Measurements from ENCODE around the gene HAL.

The HAL gene

DNA sequence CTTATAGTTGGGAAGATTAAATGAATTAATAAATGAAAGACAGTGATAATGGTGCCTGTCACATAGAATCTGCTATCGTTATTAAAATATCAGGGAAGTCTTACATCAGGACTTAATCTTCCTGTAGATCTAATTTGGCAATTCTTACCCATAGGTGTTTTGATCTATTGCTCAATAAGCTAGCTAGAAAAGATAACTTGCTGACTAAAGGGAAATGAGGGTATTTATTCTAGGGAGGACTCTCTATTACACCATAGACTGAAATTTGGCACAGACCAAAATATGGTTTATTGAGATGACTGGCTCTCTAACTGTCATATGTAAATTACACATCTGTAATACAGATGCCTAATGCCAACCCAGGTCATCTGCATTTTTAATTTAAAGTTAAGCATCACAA is 11.5 kb downstream of the HAL start:
- ATAC-seq: no peak
- TF ChIP-seq SNAI2 (CRISPR knock-in tag; IDR thresholded peaks at IDR 0.05) (no peak), ZNF565 (CRISPR knock-in tag; conservative IDR thresholded peaks at IDR 0.05; ENCODE audit: low read depth) (no peak), ESRRG (CRISPR knock-in tag; IDR thresholded peaks at IDR 0.05) (no peak), ZFP30 (CRISPR knock-in tag; IDR thresholded peaks at IDR 0.05) (no peak)
- TF ChIP-seq, protein P1, sequence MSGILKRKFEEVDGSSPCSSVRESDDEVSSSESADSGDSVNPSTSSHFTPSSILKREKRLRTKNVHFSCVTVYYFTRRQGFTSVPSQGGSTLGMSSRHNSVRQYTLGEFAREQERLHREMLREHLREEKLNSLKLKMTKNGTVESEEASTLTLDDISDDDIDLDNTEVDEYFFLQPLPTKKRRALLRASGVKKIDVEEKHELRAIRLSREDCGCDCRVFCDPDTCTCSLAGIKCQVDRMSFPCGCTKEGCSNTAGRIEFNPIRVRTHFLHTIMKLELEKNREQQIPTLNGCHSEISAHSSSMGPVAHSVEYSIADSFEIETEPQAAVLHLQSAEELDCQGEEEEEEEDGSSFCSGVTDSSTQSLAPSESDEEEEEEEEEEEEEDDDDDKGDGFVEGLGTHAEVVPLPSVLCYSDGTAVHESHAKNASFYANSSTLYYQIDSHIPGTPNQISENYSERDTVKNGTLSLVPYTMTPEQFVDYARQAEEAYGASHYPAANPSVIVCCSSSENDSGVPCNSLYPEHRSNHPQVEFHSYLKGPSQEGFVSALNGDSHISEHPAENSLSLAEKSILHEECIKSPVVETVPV (CRISPR knock-in tag; IDR thresholded peaks at IDR 0.05): no peak

DNA sequence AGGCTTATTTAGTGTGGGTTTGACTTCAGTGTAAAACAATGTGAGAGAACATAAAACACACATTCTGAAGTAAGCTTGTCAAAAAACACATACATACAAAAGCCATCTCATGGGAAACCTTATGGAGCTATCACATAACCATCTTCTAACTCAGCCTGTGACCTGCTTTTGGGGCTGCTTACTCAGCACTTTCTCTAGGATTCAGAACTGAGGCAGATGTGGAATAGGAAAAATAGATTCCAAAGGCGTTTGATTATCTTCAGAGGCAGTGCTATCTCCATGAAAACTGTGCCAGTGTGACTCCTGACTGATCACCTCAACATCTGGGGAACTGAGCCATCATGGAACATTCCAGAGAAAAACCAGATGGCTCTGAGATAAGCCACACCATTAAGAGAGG is 13.5 kb downstream of the HAL start:
- ATAC-seq: no peak
- TF ChIP-seq ISL1 (CRISPR knock-in tag; IDR thresholded peaks at IDR 0.05) (no peak), ZNF8 (CRISPR knock-in tag; IDR thresholded peaks at IDR 0.05) (no peak), GLIS3 (CRISPR knock-in tag; IDR thresholded peaks at IDR 0.05) (no peak), RARB (CRISPR knock-in tag; IDR thresholded peaks at IDR 0.05) (no peak), ZFP30 (CRISPR knock-in tag; IDR thresholded peaks at IDR 0.05) (no peak), ZFP3 (CRISPR knock-in tag; IDR thresholded peaks at IDR 0.05) (no peak), CSDC2 (CRISPR knock-in tag; IDR thresholded peaks at IDR 0.05) (no peak), BACH2 (CRISPR knock-in tag; IDR thresholded peaks at IDR 0.05; ENCODE audit: borderline replicate concordance) (no peak), ZNF565 (CRISPR knock-in tag; conservative IDR thresholded peaks at IDR 0.05; ENCODE audit: low read depth) (no peak), ZNF70 (CRISPR knock-in tag; IDR thresholded peaks at IDR 0.05) (no peak), ESRRG (CRISPR knock-in tag; IDR thresholded peaks at IDR 0.05) (no peak)
- TF ChIP-seq, protein P2, sequence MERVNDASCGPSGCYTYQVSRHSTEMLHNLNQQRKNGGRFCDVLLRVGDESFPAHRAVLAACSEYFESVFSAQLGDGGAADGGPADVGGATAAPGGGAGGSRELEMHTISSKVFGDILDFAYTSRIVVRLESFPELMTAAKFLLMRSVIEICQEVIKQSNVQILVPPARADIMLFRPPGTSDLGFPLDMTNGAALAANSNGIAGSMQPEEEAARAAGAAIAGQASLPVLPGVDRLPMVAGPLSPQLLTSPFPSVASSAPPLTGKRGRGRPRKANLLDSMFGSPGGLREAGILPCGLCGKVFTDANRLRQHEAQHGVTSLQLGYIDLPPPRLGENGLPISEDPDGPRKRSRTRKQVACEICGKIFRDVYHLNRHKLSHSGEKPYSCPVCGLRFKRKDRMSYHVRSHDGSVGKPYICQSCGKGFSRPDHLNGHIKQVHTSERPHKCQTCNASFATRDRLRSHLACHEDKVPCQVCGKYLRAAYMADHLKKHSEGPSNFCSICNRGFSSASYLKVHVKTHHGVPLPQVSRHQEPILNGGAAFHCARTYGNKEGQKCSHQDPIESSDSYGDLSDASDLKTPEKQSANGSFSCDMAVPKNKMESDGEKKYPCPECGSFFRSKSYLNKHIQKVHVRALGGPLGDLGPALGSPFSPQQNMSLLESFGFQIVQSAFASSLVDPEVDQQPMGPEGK (CRISPR knock-in tag; IDR thresholded peaks at IDR 0.05; ENCODE audit: borderline replicate concordance): no peak
- TF ChIP-seq, protein P3, sequence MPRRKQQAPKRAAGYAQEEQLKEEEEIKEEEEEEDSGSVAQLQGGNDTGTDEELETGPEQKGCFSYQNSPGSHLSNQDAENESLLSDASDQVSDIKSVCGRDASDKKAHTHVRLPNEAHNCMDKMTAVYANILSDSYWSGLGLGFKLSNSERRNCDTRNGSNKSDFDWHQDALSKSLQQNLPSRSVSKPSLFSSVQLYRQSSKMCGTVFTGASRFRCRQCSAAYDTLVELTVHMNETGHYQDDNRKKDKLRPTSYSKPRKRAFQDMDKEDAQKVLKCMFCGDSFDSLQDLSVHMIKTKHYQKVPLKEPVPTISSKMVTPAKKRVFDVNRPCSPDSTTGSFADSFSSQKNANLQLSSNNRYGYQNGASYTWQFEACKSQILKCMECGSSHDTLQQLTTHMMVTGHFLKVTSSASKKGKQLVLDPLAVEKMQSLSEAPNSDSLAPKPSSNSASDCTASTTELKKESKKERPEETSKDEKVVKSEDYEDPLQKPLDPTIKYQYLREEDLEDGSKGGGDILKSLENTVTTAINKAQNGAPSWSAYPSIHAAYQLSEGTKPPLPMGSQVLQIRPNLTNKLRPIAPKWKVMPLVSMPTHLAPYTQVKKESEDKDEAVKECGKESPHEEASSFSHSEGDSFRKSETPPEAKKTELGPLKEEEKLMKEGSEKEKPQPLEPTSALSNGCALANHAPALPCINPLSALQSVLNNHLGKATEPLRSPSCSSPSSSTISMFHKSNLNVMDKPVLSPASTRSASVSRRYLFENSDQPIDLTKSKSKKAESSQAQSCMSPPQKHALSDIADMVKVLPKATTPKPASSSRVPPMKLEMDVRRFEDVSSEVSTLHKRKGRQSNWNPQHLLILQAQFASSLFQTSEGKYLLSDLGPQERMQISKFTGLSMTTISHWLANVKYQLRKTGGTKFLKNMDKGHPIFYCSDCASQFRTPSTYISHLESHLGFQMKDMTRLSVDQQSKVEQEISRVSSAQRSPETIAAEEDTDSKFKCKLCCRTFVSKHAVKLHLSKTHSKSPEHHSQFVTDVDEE (CRISPR knock-in tag; IDR thresholded peaks at IDR 0.05): no peak

DNA sequence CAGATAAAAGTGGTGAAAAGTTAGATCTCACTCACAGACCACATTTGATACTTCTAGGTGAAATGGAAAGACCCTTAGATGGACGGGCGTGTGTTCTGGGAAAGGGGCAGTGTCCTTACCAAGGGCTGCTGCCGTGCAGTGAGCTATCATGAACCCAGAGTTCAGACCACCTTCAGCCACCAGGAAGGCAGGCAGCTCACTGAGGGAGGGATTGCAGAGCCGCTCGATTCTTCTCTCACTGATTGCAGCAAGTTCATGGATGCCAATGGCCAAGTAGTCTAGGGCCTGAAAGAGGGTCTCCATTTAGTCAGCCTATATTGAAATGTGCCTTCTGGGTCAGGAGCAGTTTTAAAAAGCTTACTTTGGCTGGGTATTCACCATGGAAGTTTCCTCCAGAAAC is 15.7 kb downstream of the HAL start:
- ATAC-seq: no peak
- no peak for TF ChIP-seq CSDC2 (CRISPR knock-in tag; IDR thresholded peaks at IDR 0.05)
- TF ChIP-seq SNAI2 (CRISPR knock-in tag; IDR thresholded peaks at IDR 0.05): no peak

DNA sequence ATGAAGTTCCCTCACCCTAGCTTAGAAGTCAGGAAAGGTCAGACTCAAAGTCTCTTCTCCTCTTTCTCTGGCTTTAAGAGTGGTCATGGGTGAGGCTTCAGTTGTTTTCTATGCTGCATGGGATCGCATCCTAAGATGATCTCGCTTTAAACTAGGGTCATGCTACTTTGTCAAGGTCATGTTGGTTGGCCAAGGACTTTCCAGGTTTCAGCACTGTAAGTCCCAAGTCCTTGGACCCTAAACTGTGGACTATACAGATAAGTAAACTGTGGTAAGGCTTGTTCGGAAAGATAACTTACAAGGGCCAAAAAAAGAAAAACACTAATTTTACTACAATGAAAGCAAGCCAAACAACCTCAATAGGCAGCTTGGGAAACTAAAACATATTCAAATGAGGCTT is 17.4 kb downstream of the HAL start:
- TF ChIP-seq TCF4 (CRISPR knock-in tag; IDR thresholded peaks at IDR 0.05; ENCODE audit: borderline replicate concordance): no peak
- no peak for TF ChIP-seq ZFP3 (CRISPR knock-in tag; IDR thresholded peaks at IDR 0.05)
- TF ChIP-seq, protein P4, sequence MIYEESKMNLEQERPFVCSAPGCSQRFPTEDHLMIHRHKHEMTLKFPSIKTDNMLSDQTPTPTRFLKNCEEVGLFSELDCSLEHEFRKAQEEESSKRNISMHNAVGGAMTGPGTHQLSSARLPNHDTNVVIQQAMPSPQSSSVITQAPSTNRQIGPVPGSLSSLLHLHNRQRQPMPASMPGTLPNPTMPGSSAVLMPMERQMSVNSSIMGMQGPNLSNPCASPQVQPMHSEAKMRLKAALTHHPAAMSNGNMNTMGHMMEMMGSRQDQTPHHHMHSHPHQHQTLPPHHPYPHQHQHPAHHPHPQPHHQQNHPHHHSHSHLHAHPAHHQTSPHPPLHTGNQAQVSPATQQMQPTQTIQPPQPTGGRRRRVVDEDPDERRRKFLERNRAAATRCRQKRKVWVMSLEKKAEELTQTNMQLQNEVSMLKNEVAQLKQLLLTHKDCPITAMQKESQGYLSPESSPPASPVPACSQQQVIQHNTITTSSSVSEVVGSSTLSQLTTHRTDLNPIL (CRISPR knock-in tag; IDR thresholded peaks at IDR 0.05; ENCODE audit: low read depth): no peak
- TF ChIP-seq RARB (CRISPR knock-in tag; IDR thresholded peaks at IDR 0.05): no peak
- TF ChIP-seq TOX (CRISPR knock-in tag; IDR thresholded peaks at IDR 0.05; ENCODE audit: borderline replicate concordance): no peak
- no peak for ATAC-seq

DNA sequence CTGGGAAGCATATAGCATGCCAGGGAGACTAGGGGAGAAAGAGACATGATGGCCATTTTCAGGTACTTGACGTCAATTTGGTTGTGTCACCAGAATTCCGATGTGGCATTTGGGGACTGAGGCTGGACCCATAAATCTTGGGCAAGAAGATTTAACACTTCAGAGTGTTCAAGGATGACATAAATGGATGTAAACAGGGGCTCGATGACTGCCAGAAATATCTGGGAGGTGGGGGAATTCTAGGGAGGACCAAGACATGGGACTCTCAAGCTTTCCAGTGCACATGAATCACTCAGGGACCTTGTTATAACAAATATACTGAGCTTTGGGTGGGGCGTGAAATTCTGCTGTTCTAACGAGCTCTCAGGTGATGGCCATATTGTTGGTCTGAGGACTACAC is 17.8 kb downstream of the HAL start:
- TF ChIP-seq ZNF565 (CRISPR knock-in tag; conservative IDR thresholded peaks at IDR 0.05; ENCODE audit: low read depth): no peak
- TF ChIP-seq, protein P5, sequence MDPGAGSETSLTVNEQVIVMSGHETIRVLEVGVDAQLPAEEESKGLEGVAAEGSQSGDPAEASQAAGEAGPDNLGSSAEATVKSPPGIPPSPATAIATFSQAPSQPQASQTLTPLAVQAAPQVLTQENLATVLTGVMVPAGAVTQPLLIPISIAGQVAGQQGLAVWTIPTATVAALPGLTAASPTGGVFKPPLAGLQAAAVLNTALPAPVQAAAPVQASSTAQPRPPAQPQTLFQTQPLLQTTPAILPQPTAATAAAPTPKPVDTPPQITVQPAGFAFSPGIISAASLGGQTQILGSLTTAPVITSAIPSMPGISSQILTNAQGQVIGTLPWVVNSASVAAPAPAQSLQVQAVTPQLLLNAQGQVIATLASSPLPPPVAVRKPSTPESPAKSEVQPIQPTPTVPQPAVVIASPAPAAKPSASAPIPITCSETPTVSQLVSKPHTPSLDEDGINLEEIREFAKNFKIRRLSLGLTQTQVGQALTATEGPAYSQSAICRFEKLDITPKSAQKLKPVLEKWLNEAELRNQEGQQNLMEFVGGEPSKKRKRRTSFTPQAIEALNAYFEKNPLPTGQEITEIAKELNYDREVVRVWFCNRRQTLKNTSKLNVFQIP (CRISPR knock-in tag; IDR thresholded peaks at IDR 0.05; ENCODE audit: borderline replicate concordance, low read depth): no peak
- TF ChIP-seq CSDC2 (CRISPR knock-in tag; IDR thresholded peaks at IDR 0.05): no peak
- TF ChIP-seq, protein P1 (CRISPR knock-in tag; IDR thresholded peaks at IDR 0.05): no peak
- no peak for TF ChIP-seq BACH2 (CRISPR knock-in tag; IDR thresholded peaks at IDR 0.05; ENCODE audit: borderline replicate concordance)
- TF ChIP-seq TOX (CRISPR knock-in tag; IDR thresholded peaks at IDR 0.05; ENCODE audit: borderline replicate concordance): no peak
- ATAC-seq: no peak

Measured in SK-N-SH treated with all-trans-retinoic acid at 6 μM for 48 hours (cell line).